Fibroblast of the aortic adventitia (primary cell): ENCODE measurements around the gene SEC61G. TPM values are rescaled to one million over a fixed set of nuclear protein-coding genes. Genes with fewer than 3 reads are reported as not detected.

ENCODE experiments used
- DNase-seq: peaks from one replicate; pipeline ENCODE4 v3.0.0-alpha.2; 2010; ENCODE audit warnings: low read depth
- H3K4me3 ChIP-seq: 2 replicates; pipeline ENCODE4 v1.5.1; 2011; ENCODE audit warnings: low read depth, mild to moderate bottlenecking, control low read depth, low read length, moderate library complexity
- total RNA-seq: library from RNA; depleted of rRNA; stranded (reverse); fragments of >200 nt; gene quantifications from 2 replicates; pipeline ENCODE4 v1.2.3, GENCODE V29; 2012; ENCODE audit warnings: low replicate concordance
- TF ChIP-seq, protein P1 (sequence below): IDR thresholded peaks from 2 replicates; pipeline ENCODE4 v1.5.1; 2011; ENCODE audit warnings: mild to moderate bottlenecking, low read length, control low read depth, inconsistent platforms; ENCODE audit not compliant: insufficient read depth

The SEC61G gene
- total RNA-seq, 1 donor, result 764 TPM

- DNase-seq, result peak; percentile 86
- H3K4me3 ChIP-seq, result peak overlapping the region; percentile 53
- TF ChIP-seq, protein P1, sequence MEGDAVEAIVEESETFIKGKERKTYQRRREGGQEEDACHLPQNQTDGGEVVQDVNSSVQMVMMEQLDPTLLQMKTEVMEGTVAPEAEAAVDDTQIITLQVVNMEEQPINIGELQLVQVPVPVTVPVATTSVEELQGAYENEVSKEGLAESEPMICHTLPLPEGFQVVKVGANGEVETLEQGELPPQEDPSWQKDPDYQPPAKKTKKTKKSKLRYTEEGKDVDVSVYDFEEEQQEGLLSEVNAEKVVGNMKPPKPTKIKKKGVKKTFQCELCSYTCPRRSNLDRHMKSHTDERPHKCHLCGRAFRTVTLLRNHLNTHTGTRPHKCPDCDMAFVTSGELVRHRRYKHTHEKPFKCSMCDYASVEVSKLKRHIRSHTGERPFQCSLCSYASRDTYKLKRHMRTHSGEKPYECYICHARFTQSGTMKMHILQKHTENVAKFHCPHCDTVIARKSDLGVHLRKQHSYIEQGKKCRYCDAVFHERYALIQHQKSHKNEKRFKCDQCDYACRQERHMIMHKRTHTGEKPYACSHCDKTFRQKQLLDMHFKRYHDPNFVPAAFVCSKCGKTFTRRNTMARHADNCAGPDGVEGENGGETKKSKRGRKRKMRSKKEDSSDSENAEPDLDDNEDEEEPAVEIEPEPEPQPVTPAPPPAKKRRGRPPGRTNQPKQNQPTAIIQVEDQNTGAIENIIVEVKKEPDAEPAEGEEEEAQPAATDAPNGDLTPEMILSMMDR, result peak; percentile 89
Measured at GRCh38 chr7:54773472-54774399, 14.7 kb upstream of the SEC61G start.

DNA sequence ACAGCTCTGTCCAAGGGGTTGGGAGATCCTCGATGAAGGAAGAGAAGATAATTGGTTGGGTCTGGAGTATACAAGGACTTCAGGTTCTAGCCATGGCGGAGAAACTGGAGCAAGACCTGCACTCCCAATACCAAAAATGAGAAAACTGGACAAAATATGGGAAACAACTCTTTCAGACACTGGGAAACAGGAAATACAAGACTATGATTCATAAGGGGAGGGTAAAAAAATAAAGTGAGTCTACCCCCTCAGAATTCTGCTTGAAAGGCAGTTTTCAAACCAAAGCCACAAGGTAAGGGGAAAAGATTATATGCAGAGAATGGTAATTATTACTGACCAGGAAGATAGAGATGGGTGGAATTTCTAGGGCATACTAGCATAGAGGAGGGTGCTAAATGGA lies 10.2 kb upstream of the SEC61G start:
- TF ChIP-seq, protein P1, result no peak
- no peak for DNase-seq
- H3K4me3 ChIP-seq, result no peak overlapping the region

GRCh38 chr7:54764861-54765260 lies 5.8 kb upstream of the SEC61G start:
- H3K4me3 ChIP-seq, result no peak overlapping the region
- no peak for DNase-seq
- TF ChIP-seq, protein P1, result no peak

DNA sequence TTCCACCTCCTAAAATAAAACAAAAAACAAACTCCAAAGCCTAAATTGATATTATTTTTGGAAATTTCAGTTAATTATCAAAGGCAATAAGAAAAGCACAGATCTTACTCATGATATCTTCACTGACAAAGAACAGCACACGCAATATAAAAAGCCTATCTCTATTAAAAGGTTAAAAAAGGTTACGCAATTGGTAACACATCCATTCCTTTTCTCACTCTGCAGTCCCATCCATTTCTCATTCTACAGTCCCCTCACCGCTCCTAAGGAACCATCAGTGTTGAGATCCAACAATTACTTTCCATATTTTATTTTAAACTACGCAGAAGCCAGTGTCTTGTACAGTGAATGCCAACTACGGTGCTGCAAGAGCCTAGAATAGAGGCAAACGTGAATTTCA lies 1.3 kb downstream of the SEC61G start:
- peak overlapping the region; percentile 82 for H3K4me3 ChIP-seq
- DNase-seq, result no peak
- TF ChIP-seq, protein P1, result no peak

- TF ChIP-seq, protein P1, result no peak
- H3K4me3 ChIP-seq, result no peak overlapping the region
- no peak for DNase-seq
Measured at GRCh38 chr7:54749200-54749599, 9.8 kb downstream of the SEC61G start.

GRCh38 chr7:54747234-54747633 lies 11.8 kb downstream of the SEC61G start:
- no peak overlapping the region for H3K4me3 ChIP-seq
- no peak for DNase-seq
- TF ChIP-seq, protein P1, result no peak

GRCh38 chr7:54743580-54743979 lies 15.4 kb downstream of the SEC61G start:
- DNase-seq, result no peak
- H3K4me3 ChIP-seq, result no peak overlapping the region
- TF ChIP-seq, protein P1, result no peak
